ENCODE measurements around the gene STK4.

DNA sequence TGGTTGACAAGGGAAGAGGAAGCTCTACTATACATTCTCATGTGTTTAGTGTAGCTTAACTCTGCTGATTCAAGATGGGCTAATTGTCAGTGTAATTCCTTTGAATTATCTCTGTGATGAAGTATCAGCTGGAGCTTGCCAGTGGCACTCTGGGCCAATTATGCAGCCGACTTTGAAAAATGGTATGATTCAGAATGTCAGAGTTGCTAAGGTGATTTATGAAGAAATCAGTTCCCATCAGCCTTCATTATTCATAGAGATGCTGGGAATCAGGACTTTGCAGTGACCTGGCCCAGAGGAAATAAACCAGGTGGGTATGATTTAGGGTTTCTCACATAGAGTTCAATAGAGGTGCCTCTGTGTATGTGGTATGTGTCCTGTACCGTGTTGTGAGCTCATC, 101.2 kb downstream of the STK4 start:
- TF ChIP-seq, protein P1, sequence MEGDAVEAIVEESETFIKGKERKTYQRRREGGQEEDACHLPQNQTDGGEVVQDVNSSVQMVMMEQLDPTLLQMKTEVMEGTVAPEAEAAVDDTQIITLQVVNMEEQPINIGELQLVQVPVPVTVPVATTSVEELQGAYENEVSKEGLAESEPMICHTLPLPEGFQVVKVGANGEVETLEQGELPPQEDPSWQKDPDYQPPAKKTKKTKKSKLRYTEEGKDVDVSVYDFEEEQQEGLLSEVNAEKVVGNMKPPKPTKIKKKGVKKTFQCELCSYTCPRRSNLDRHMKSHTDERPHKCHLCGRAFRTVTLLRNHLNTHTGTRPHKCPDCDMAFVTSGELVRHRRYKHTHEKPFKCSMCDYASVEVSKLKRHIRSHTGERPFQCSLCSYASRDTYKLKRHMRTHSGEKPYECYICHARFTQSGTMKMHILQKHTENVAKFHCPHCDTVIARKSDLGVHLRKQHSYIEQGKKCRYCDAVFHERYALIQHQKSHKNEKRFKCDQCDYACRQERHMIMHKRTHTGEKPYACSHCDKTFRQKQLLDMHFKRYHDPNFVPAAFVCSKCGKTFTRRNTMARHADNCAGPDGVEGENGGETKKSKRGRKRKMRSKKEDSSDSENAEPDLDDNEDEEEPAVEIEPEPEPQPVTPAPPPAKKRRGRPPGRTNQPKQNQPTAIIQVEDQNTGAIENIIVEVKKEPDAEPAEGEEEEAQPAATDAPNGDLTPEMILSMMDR (IDR thresholded peaks at IDR 0.05; ENCODE audit: insufficient read depth, low read length): no peak
- TF ChIP-seq POLR2AphosphoS5 (IDR thresholded peaks at IDR 0.05; ENCODE audit: low read depth) (no peak), SPI1 (IDR thresholded peaks at IDR 0.05; ENCODE audit: borderline replicate concordance, low read depth) (no peak)
- TF ChIP-seq, protein P2, sequence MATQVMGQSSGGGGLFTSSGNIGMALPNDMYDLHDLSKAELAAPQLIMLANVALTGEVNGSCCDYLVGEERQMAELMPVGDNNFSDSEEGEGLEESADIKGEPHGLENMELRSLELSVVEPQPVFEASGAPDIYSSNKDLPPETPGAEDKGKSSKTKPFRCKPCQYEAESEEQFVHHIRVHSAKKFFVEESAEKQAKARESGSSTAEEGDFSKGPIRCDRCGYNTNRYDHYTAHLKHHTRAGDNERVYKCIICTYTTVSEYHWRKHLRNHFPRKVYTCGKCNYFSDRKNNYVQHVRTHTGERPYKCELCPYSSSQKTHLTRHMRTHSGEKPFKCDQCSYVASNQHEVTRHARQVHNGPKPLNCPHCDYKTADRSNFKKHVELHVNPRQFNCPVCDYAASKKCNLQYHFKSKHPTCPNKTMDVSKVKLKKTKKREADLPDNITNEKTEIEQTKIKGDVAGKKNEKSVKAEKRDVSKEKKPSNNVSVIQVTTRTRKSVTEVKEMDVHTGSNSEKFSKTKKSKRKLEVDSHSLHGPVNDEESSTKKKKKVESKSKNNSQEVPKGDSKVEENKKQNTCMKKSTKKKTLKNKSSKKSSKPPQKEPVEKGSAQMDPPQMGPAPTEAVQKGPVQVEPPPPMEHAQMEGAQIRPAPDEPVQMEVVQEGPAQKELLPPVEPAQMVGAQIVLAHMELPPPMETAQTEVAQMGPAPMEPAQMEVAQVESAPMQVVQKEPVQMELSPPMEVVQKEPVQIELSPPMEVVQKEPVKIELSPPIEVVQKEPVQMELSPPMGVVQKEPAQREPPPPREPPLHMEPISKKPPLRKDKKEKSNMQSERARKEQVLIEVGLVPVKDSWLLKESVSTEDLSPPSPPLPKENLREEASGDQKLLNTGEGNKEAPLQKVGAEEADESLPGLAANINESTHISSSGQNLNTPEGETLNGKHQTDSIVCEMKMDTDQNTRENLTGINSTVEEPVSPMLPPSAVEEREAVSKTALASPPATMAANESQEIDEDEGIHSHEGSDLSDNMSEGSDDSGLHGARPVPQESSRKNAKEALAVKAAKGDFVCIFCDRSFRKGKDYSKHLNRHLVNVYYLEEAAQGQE (IDR thresholded peaks at IDR 0.05; ENCODE audit: insufficient replicate concordance, low read depth): no peak

Measured in HL-60 (cell line).